NOMO-1 treated with dmso at 0.1 percent for 144 hours (cell line): Measurements from ENCODE around the gene TOMT.

Experiments
- DNase-seq: peaks from one replicate; lab custom pipeline; 2025; ENCODE audit not compliant: unreplicated experiment; lab: John Stamatoyannopoulos, UW

The TOMT gene

GRCh38 chr11:72085621-72086351 is 19.9 kb upstream of the TOMT start:
- no peak for DNase-seq

- DNase-seq = no peak
Observed at GRCh38 chr11:72088076-72088808, 17.5 kb upstream of the TOMT start.

GRCh38 chr11:72091292-72091691 is 14.4 kb upstream of the TOMT start:
- peak; percentile 74 for DNase-seq

- DNase-seq = no peak
Observed at GRCh38 chr11:72098741-72099140, 7.0 kb upstream of the TOMT start.

GRCh38 chr11:72100009-72100408 is 5.7 kb upstream of the TOMT start:
- DNase-seq = no peak

- DNase-seq = peak; percentile 82
Observed at GRCh38 chr11:72100462-72100861, 5.3 kb upstream of the TOMT start.

GRCh38 chr11:72102162-72102561 is 3.6 kb upstream of the TOMT start:
- no peak for DNase-seq

- DNase-seq = no peak
Observed at GRCh38 chr11:72102631-72102945, 3.1 kb upstream of the TOMT start.

GRCh38 chr11:72102946-72103753 is 2.6 kb upstream of the TOMT start, which contains the start of gene LAMTOR1:
Gene LAMTOR1, minus strand, starts transcription at chr11:72103297. Its CDS starts 73 bp downstream, at chr11:72103224.
- peak; percentile 97 for DNase-seq

- no peak for DNase-seq
Observed at GRCh38 chr11:72103754-72104167, 2.0 kb upstream of the TOMT start.

GRCh38 chr11:72111300-72112142 is 5.8 kb downstream of the TOMT start:
- no peak for DNase-seq

GRCh38 chr11:72112143-72112977 is 6.6 kb downstream of the TOMT start, which contains the start of gene ANAPC15:
Gene ANAPC15, minus strand, starts transcription at chr11:72112695. Its CDS starts 1,419 bp downstream, at chr11:72111276.
- peak; percentile 99 for DNase-seq

GRCh38 chr11:72112978-72113808 is 7.5 kb downstream of the TOMT start:
- DNase-seq = no peak

- DNase-seq = no peak
Observed at GRCh38 chr11:72114570-72114969, 8.8 kb downstream of the TOMT start.

- no peak for DNase-seq
Observed at GRCh38 chr11:72116019-72116755, 10.5 kb downstream of the TOMT start.

- DNase-seq = no peak
Observed at GRCh38 chr11:72119198-72119597, 13.5 kb downstream of the TOMT start.

- DNase-seq = no peak
Observed at GRCh38 chr11:72120930-72121329, 15.2 kb downstream of the TOMT start.

- no peak for DNase-seq
Observed at GRCh38 chr11:72122607-72123006, 16.9 kb downstream of the TOMT start.
